HUES64 (cell line): ENCODE results near the gene LRCH1.

Source experiments
- H3K27ac ChIP-seq: 2 replicates; pipeline ENCODE4 v1.7.0; 2013; ENCODE audit warnings: low read depth, low read length, inconsistent platforms
- H3K27me3 ChIP-seq: 2 replicates; pipeline ENCODE4 v1.6.1; 2013; ENCODE audit warnings: mild to moderate bottlenecking, low read length; ENCODE audit not compliant: insufficient read depth
- H3K36me3 ChIP-seq: 2 replicates; pipeline ENCODE4 v1.6.1; 2013; ENCODE audit warnings: mild to moderate bottlenecking, low read length; ENCODE audit not compliant: insufficient read depth
- H3K4me1 ChIP-seq: 2 replicates; pipeline ENCODE4 v1.6.1; 2013; ENCODE audit warnings: mild to moderate bottlenecking, low read length, moderate library complexity; ENCODE audit not compliant: insufficient read depth
- H3K4me3 ChIP-seq: 2 replicates; pipeline ENCODE4 v1.5.1; 2013; ENCODE audit warnings: mild to moderate bottlenecking, low read length, moderate library complexity
- H3K9ac ChIP-seq: 2 replicates; pipeline ENCODE4 v1.6.1; 2013; ENCODE audit warnings: mild to moderate bottlenecking, low read depth, low read length
- H3K9me3 ChIP-seq: 2 replicates; pipeline ENCODE4 v1.6.1; 2013; ENCODE audit warnings: low read depth, low read length; ENCODE audit not compliant: insufficient read depth
- WGBS: fragments of 150-250, 120-280 bp; methylation state at CpG from one replicate; pipeline ENCODE4 v1.1.7; 2013; ENCODE audit warnings: missing lambda C conversion rate; 5-methylcytosine and 5-hydroxymethylcytosine counted together

LRCH1 gene

DNA sequence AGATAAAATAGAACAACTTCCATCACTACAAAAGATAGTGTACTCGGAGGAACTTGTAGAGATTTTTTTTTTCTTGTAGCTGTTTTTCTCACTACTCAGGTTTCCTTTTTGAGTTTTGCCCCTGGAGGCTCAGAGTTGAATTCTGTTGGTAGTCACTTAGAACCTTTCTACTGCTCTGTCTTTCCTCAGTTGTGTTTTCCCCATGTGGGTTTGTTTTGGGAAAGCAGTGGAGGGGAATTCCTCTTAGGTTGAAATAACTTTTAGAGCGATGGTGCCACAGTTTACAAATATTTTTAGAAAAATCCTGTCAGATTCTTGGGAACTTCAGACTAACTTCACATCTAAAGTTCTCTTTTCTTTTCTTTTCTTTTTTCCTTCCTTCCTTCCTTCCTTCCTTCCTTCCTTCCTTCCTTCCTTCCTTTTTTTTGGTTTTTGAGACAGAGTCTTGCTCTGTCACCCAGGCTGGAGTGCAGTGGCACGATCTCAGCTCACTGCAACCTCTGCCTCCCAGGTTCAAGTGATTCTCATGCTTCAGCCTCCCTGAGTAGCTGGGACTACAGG lies 65.8 kb downstream of the LRCH1 start:
- Histone ChIP-seq H3K9me3 (no peaks in the 10 kb centered on the region), H3K27me3 (no peaks in the 10 kb centered on the region), H3K4me3 (no peak overlapping the region), H3K4me1 (peaks cover 52% of the 10 kb centered on the region), H3K36me3 (no peaks in the 10 kb centered on the region), H3K9ac (no peak overlapping the region), H3K27ac (no peak overlapping the region)
- 92% methylated on average over 2 of the region's 3 CpGs for WGBS

- no peaks in the 10 kb centered on the region for H3K9me3 ChIP-seq
- no peak overlapping the region for H3K4me3 ChIP-seq
- 80% methylated on average over 5 of the region's 5 CpGs for WGBS
- no peak overlapping the region for H3K9ac ChIP-seq
- peaks cover 59% of the 10 kb centered on the region for H3K4me1 ChIP-seq
- no peak overlapping the region for H3K27ac ChIP-seq
- H3K27me3 ChIP-seq: no peaks in the 10 kb centered on the region
- H3K36me3 ChIP-seq: no peaks in the 10 kb centered on the region
Observed at GRCh38 chr13:46620029-46620428, 67.1 kb downstream of the LRCH1 start.

GRCh38 chr13:46620471-46620870 lies 67.5 kb downstream of the LRCH1 start:
- Histone ChIP-seq H3K9ac (no peak overlapping the region), H3K36me3 (no peaks in the 10 kb centered on the region), H3K4me3 (no peak overlapping the region), H3K4me1 (peaks cover 59% of the 10 kb centered on the region), H3K27ac (no peak overlapping the region), H3K9me3 (no peaks in the 10 kb centered on the region), H3K27me3 (no peaks in the 10 kb centered on the region)
- 92% methylated on average over 1 of the region's 2 CpGs for WGBS

GRCh38 chr13:46621133-46621532 lies 68.2 kb downstream of the LRCH1 start:
- peaks cover 59% of the 10 kb centered on the region for H3K4me1 ChIP-seq
- WGBS: no CpG with 5 or more reads among the region's 2 CpGs
- no peak overlapping the region for H3K27ac ChIP-seq
- no peaks in the 10 kb centered on the region for H3K9me3 ChIP-seq
- H3K4me3 ChIP-seq: no peak overlapping the region
- H3K36me3 ChIP-seq: no peaks in the 10 kb centered on the region
- H3K9ac ChIP-seq: no peak overlapping the region
- H3K27me3 ChIP-seq: no peaks in the 10 kb centered on the region

DNA sequence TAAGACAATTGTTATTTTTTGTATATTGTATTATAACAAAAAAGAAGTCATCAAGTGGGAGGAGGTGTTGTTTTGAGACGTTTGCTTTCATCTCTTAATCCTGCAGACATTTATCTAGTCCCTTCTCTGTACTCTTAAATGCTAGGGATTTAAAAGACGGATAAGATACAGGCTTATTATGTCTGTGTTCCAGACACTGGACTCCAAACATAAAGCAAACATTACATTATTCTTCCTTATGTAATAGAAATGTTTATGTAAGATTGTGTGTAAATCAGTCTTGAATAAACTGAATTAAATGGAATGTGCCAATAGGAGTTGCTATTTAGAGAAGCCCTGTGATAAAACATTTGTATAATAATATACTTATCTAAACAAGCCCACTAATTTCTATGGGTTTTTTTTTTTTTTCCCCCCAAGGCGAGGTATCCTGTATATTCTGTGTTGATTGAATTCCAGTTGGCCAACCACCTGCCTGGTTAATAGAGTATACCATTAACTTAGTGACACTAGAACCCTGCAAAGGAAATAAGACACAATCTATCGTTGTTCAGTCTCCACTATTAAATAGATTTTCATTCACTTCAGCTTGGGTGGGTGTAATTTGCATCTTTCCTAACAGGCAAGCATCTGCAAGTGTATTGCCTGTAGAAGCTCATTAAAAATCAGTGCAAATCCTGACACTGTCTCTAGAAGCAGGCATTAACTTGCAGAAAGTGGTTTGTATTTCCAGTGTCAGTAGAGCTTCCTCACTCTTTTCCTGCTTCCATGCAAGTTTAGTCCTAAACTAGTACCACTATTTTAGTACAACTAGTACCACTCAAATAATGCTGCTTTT lies 69.0 kb downstream of the LRCH1 start:
- H3K4me3 ChIP-seq: no peak overlapping the region
- no peaks in the 10 kb centered on the region for H3K9me3 ChIP-seq
- no peaks in the 10 kb centered on the region for H3K27me3 ChIP-seq
- H3K27ac ChIP-seq: no peak overlapping the region
- no peaks in the 10 kb centered on the region for H3K36me3 ChIP-seq
- no peak overlapping the region for H3K9ac ChIP-seq
- WGBS: 67% methylated on average over 1 of the region's 4 CpGs
- peaks cover 58% of the 10 kb centered on the region for H3K4me1 ChIP-seq

DNA sequence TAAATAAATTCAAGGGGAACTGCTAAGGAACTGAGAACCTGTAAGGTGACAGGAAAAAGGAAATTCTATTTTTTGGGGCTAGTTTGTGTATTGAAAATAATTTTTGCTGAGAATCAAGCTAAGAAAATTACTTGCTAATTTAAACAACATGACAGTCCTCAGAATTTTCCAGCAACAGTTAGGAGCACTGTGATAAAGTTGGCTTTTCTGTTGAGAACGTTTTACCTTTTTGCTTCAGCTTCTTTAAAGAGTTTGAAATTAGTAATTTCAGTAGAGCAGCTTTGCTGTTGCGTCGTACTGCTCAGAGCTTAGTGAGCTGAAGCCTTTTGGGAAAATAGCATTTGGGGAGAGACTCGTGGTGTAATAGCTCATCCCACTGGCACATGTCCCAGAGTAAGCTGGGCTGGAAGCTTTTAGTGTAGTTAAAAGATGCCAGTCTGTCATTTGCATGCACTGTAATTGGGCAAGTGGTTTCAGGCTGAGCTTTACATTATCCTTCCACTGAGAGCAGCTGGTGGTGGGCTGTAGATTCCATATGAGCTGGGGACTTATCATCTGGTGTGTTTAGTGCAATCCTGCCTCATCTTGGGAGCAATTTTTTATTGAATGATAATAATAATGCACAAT lies 69.8 kb downstream of the LRCH1 start:
- H3K9ac ChIP-seq: no peak overlapping the region
- H3K27me3 ChIP-seq: no peaks in the 10 kb centered on the region
- no peak overlapping the region for H3K27ac ChIP-seq
- no peak overlapping the region for H3K4me3 ChIP-seq
- peaks cover 51% of the 10 kb centered on the region for H3K4me1 ChIP-seq
- H3K36me3 ChIP-seq: no peaks in the 10 kb centered on the region
- H3K9me3 ChIP-seq: no peaks in the 10 kb centered on the region
- WGBS: 79% methylated on average over 4 of the region's 4 CpGs

DNA sequence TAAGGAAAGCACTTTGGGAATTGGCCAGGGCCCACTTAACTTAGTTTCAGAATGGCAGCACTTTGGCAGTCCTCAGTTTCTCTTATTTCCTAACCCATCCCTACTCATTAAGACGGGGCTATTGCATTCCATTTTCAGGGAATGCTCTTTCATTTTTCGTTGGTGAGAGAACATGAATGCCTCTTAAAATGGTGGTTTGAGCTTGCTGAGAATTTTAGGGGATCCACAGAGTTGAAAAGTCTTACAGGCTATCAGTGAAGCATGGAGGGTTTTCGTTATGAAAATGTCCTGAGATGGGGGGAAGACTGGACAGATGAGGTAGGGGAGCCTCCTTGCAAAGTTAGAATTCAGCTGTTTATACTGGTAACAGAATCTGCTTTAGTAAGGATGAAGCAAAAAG lies 71.4 kb downstream of the LRCH1 start:
- Histone ChIP-seq H3K36me3 (no peaks in the 10 kb centered on the region), H3K4me3 (no peak overlapping the region), H3K4me1 (peaks cover 49% of the 10 kb centered on the region), H3K9ac (no peak overlapping the region), H3K9me3 (no peaks in the 10 kb centered on the region), H3K27ac (no peak overlapping the region), H3K27me3 (no peaks in the 10 kb centered on the region)
- 85% methylated on average over 3 of the region's 3 CpGs for WGBS

DNA sequence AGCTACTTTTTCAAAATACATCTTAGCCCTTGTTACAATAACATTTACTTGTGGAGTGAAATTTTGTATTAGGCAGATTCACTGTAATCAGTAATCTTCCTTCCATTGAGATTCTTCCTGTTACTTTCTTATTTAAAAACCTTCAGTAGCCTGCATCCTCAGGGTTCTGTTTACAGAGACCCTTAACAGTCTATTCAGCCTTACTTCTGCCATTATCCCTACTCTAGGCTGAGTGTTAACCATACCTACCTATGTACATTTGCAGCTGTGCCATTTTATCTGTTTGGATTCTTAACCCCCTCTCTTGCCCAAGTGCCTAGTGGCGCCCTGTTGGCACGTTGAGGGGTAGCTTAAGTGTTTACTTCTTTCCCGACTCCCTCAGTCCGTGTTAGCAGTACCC lies 71.9 kb downstream of the LRCH1 start:
- H3K27ac ChIP-seq: no peak overlapping the region
- peaks cover 49% of the 10 kb centered on the region for H3K4me1 ChIP-seq
- H3K9me3 ChIP-seq: no peaks in the 10 kb centered on the region
- no peak overlapping the region for H3K4me3 ChIP-seq
- H3K9ac ChIP-seq: no peak overlapping the region
- 91% methylated on average over 4 of the region's 4 CpGs for WGBS
- H3K27me3 ChIP-seq: no peaks in the 10 kb centered on the region
- no peaks in the 10 kb centered on the region for H3K36me3 ChIP-seq

DNA sequence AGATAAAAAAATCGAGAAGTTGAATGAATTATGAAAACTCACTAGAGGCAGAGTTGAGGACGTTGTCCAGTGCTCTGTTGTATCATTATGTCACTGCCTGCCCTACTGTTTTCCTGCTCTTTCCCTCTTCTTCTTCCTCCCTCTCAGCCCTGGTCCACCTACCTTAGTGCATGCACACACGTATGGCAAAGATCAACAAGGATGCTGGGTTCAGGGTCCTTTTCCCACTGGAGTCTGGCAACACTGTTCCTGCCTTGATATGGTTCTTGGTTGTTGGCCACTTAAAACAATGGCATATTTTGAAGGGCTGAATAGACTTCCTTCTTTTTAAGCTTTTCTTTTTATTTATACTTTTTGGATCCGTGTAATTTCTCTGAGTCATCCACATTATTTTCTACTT lies 74.5 kb downstream of the LRCH1 start:
- 95% methylated on average over 4 of the region's 4 CpGs for whole genome bisulfite sequencing
- H3K4me1 ChIP-seq: peaks cover 39% of the 10 kb centered on the region

GRCh38 chr13:46628622-46629365 lies 75.8 kb downstream of the LRCH1 start:
- Histone ChIP-seq H3K4me3 (no peak overlapping the region), H3K9me3 (no peaks in the 10 kb centered on the region), H3K9ac (no peak overlapping the region), H3K27me3 (no peaks in the 10 kb centered on the region), H3K27ac (no peak overlapping the region), H3K4me1 (peaks cover 35% of the 10 kb centered on the region), H3K36me3 (no peaks in the 10 kb centered on the region)
- WGBS: 97% methylated on average over 7 of the region's 7 CpGs

More for the DNA sequence above, 74.5 kb downstream of the LRCH1 start:
- no peaks in the 10 kb centered on the region for H3K9me3 ChIP-seq
- H3K36me3 ChIP-seq: no peaks in the 10 kb centered on the region
- H3K4me3 ChIP-seq: no peak overlapping the region
- H3K27ac ChIP-seq: no peak overlapping the region
- H3K27me3 ChIP-seq: no peaks in the 10 kb centered on the region
- no peak overlapping the region for H3K9ac ChIP-seq
